ENCODE data around the gene SREBF1. TPM values are rescaled to one million over a fixed set of nuclear protein-coding genes. Genes with fewer than 3 reads are reported as not detected.

SREBF1 gene
- total RNA-seq, 1 donor from 2014 or later = 23.0 TPM

GRCh38 chr17:17792551-17793377 lies 44.0 kb downstream of the SREBF1 start:
- H3K4me3 ChIP-seq (ENCODE audit: low read length in 3 of 3) = peak overlapping the region in 1 of 3 donors; percentile 29
- peaks cover 3 to 12% (median 10%) of the 10 kb centered on the region in 3 donors for H3K36me3 ChIP-seq (ENCODE audit: control insufficient read depth in 3 of 3, insufficient read depth in 3 of 3, low read length in 3 of 3)
- H3K27me3 ChIP-seq (ENCODE audit: control insufficient read depth in 3 of 3, insufficient read depth in 3 of 3, low read length in 3 of 3) = no peaks in the 10 kb centered on the region
- peaks cover 26 to 45% (median 29%) of the 10 kb centered on the region in 3 donors for H3K4me1 ChIP-seq (ENCODE audit: control insufficient read depth in 3 of 3, insufficient read depth in 3 of 3, low read length in 3 of 3)
- no peak overlapping the region for H3K27ac ChIP-seq (ENCODE audit: low read depth, low read length)
- peak overlapping the region in 1 of 3 donors; percentile 68 for H3K9ac ChIP-seq (ENCODE audit: low read depth in 1 of 3, low read length in 3 of 3)
- no peaks in the 10 kb centered on the region for H3K9me3 ChIP-seq (ENCODE audit: control insufficient read depth in 3 of 3, low read length in 3 of 3)

GRCh38 chr17:17792037-17792550 lies 44.7 kb downstream of the SREBF1 start:
- H3K9ac ChIP-seq (ENCODE audit: low read depth in 1 of 3, low read length in 3 of 3) = peak overlapping the region in 2 of 3 donors; percentile 33
- H3K27ac ChIP-seq (ENCODE audit: low read depth, low read length) = no peak overlapping the region
- peaks cover 26 to 43% (median 29%) of the 10 kb centered on the region in 3 donors for H3K4me1 ChIP-seq (ENCODE audit: control insufficient read depth in 3 of 3, insufficient read depth in 3 of 3, low read length in 3 of 3)
- H3K9me3 ChIP-seq (ENCODE audit: control insufficient read depth in 3 of 3, low read length in 3 of 3) = no peaks in the 10 kb centered on the region
- no peak overlapping the region for H3K4me3 ChIP-seq (ENCODE audit: low read length in 3 of 3)
- peaks cover 3 to 12% (median 7%) of the 10 kb centered on the region in 3 donors for H3K36me3 ChIP-seq (ENCODE audit: control insufficient read depth in 3 of 3, insufficient read depth in 3 of 3, low read length in 3 of 3)
- no peaks in the 10 kb centered on the region for H3K27me3 ChIP-seq (ENCODE audit: control insufficient read depth in 3 of 3, insufficient read depth in 3 of 3, low read length in 3 of 3)

- H3K4me3 ChIP-seq (ENCODE audit: low read length in 3 of 3) = no peak overlapping the region
Measured at GRCh38 chr17:17790637-17791464, 45.9 kb downstream of the SREBF1 start.

GRCh38 chr17:17789828-17790636 lies 46.8 kb downstream of the SREBF1 start:
- Histone ChIP-seq H3K27ac (ENCODE audit: low read depth, low read length) (no peak overlapping the region), H3K4me1 (ENCODE audit: control insufficient read depth in 3 of 3, insufficient read depth in 3 of 3, low read length in 3 of 3) (peaks cover 43 to 59% (median 44%) of the 10 kb centered on the region in 3 donors), H3K27me3 (ENCODE audit: control insufficient read depth in 3 of 3, insufficient read depth in 3 of 3, low read length in 3 of 3) (no peaks in the 10 kb centered on the region), H3K36me3 (ENCODE audit: control insufficient read depth in 3 of 3, insufficient read depth in 3 of 3, low read length in 3 of 3) (peaks cover 3 to 9% (median 3%) of the 10 kb centered on the region in 3 donors), H3K9me3 (ENCODE audit: control insufficient read depth in 3 of 3, low read length in 3 of 3) (no peaks in the 10 kb centered on the region), H3K4me3 (ENCODE audit: low read length in 3 of 3) (no peak overlapping the region), H3K9ac (ENCODE audit: low read depth in 1 of 3, low read length in 3 of 3) (peak overlapping the region in 1 of 3 donors; percentile 25)

More at GRCh38 chr17:17790637-17791464, 45.9 kb downstream of the SREBF1 start:
- Histone ChIP-seq H3K27ac (ENCODE audit: low read depth, low read length) (no peak overlapping the region), H3K4me1 (ENCODE audit: control insufficient read depth in 3 of 3, insufficient read depth in 3 of 3, low read length in 3 of 3) (peaks cover 35 to 51% (median 36%) of the 10 kb centered on the region in 3 donors), H3K9me3 (ENCODE audit: control insufficient read depth in 3 of 3, low read length in 3 of 3) (no peaks in the 10 kb centered on the region), H3K36me3 (ENCODE audit: control insufficient read depth in 3 of 3, insufficient read depth in 3 of 3, low read length in 3 of 3) (peaks cover 3 to 9% (median 3%) of the 10 kb centered on the region in 3 donors), H3K9ac (ENCODE audit: low read depth in 1 of 3, low read length in 3 of 3) (peak overlapping the region in 1 of 3 donors; percentile 45), H3K27me3 (ENCODE audit: control insufficient read depth in 3 of 3, insufficient read depth in 3 of 3, low read length in 3 of 3) (no peaks in the 10 kb centered on the region)

GRCh38 chr17:17789410-17789809 lies 47.4 kb downstream of the SREBF1 start:
- H3K4me3 ChIP-seq (ENCODE audit: low read length in 3 of 3) = no peak overlapping the region
- peak overlapping the region in 1 of 3 donors; percentile 20 for H3K9ac ChIP-seq (ENCODE audit: low read depth in 1 of 3, low read length in 3 of 3)
- no peaks in the 10 kb centered on the region for H3K9me3 ChIP-seq (ENCODE audit: control insufficient read depth in 3 of 3, low read length in 3 of 3)
- peaks cover 50 to 66% (median 50%) of the 10 kb centered on the region in 3 donors for H3K4me1 ChIP-seq (ENCODE audit: control insufficient read depth in 3 of 3, insufficient read depth in 3 of 3, low read length in 3 of 3)
- no peaks in the 10 kb centered on the region for H3K27me3 ChIP-seq (ENCODE audit: control insufficient read depth in 3 of 3, insufficient read depth in 3 of 3, low read length in 3 of 3)
- no peak overlapping the region for H3K27ac ChIP-seq (ENCODE audit: low read depth, low read length)
- peaks cover 2 to 5% (median 3%) of the 10 kb centered on the region in 3 donors for H3K36me3 ChIP-seq (ENCODE audit: control insufficient read depth in 3 of 3, insufficient read depth in 3 of 3, low read length in 3 of 3)

- no peaks in the 10 kb centered on the region for H3K27me3 ChIP-seq (ENCODE audit: control insufficient read depth in 3 of 3, insufficient read depth in 3 of 3, low read length in 3 of 3)
- H3K4me1 ChIP-seq (ENCODE audit: control insufficient read depth in 3 of 3, insufficient read depth in 3 of 3, low read length in 3 of 3) = peaks cover 54 to 70% (median 54%) of the 10 kb centered on the region in 3 donors
- H3K36me3 ChIP-seq (ENCODE audit: control insufficient read depth in 3 of 3, insufficient read depth in 3 of 3, low read length in 3 of 3) = peaks cover 0 to 2% (median 1%) of the 10 kb centered on the region in 3 donors
- no peak overlapping the region for H3K27ac ChIP-seq (ENCODE audit: low read depth, low read length)
- no peaks in the 10 kb centered on the region for H3K9me3 ChIP-seq (ENCODE audit: control insufficient read depth in 3 of 3, low read length in 3 of 3)
- no peak overlapping the region for H3K4me3 ChIP-seq (ENCODE audit: low read length in 3 of 3)
- no peak overlapping the region for H3K9ac ChIP-seq (ENCODE audit: low read depth in 1 of 3, low read length in 3 of 3)
Measured at GRCh38 chr17:17788967-17789366, 47.8 kb downstream of the SREBF1 start.

- H3K9ac ChIP-seq (ENCODE audit: low read depth in 1 of 3, low read length in 3 of 3) = peak overlapping the region in 1 of 3 donors; percentile 16
- H3K36me3 ChIP-seq (ENCODE audit: control insufficient read depth in 3 of 3, insufficient read depth in 3 of 3, low read length in 3 of 3) = no peaks in the 10 kb centered on the region
- no peak overlapping the region for H3K27ac ChIP-seq (ENCODE audit: low read depth, low read length)
- no peaks in the 10 kb centered on the region for H3K27me3 ChIP-seq (ENCODE audit: control insufficient read depth in 3 of 3, insufficient read depth in 3 of 3, low read length in 3 of 3)
- H3K9me3 ChIP-seq (ENCODE audit: control insufficient read depth in 3 of 3, low read length in 3 of 3) = no peaks in the 10 kb centered on the region
- H3K4me3 ChIP-seq (ENCODE audit: low read length in 3 of 3) = no peak overlapping the region
- H3K4me1 ChIP-seq (ENCODE audit: control insufficient read depth in 3 of 3, insufficient read depth in 3 of 3, low read length in 3 of 3) = peaks cover 51 to 66% (median 53%) of the 10 kb centered on the region in 3 donors
Measured at GRCh38 chr17:17787568-17787967, 49.2 kb downstream of the SREBF1 start.

GRCh38 chr17:17786998-17787397 lies 49.8 kb downstream of the SREBF1 start:
- Histone ChIP-seq H3K4me3 (ENCODE audit: low read length in 3 of 3) (no peak overlapping the region), H3K27ac (ENCODE audit: low read depth, low read length) (no peak overlapping the region), H3K36me3 (ENCODE audit: control insufficient read depth in 3 of 3, insufficient read depth in 3 of 3, low read length in 3 of 3) (no peaks in the 10 kb centered on the region), H3K9me3 (ENCODE audit: control insufficient read depth in 3 of 3, low read length in 3 of 3) (no peaks in the 10 kb centered on the region), H3K27me3 (ENCODE audit: control insufficient read depth in 3 of 3, insufficient read depth in 3 of 3, low read length in 3 of 3) (no peaks in the 10 kb centered on the region), H3K4me1 (ENCODE audit: control insufficient read depth in 3 of 3, insufficient read depth in 3 of 3, low read length in 3 of 3) (peaks cover 47 to 63% (median 49%) of the 10 kb centered on the region in 3 donors), H3K9ac (ENCODE audit: low read depth in 1 of 3, low read length in 3 of 3) (peak overlapping the region in 1 of 3 donors; percentile 25)

- Histone ChIP-seq H3K27me3 (ENCODE audit: control insufficient read depth in 3 of 3, insufficient read depth in 3 of 3, low read length in 3 of 3) (no peaks in the 10 kb centered on the region), H3K36me3 (ENCODE audit: control insufficient read depth in 3 of 3, insufficient read depth in 3 of 3, low read length in 3 of 3) (no peaks in the 10 kb centered on the region), H3K4me3 (ENCODE audit: low read length in 3 of 3) (no peak overlapping the region), H3K4me1 (ENCODE audit: control insufficient read depth in 3 of 3, insufficient read depth in 3 of 3, low read length in 3 of 3) (peaks cover 48 to 61% (median 48%) of the 10 kb centered on the region in 3 donors), H3K27ac (ENCODE audit: low read depth, low read length) (peak overlapping the region; percentile 89), H3K9ac (ENCODE audit: low read depth in 1 of 3, low read length in 3 of 3) (peak overlapping the region in 1 of 3 donors; percentile 40), H3K9me3 (ENCODE audit: control insufficient read depth in 3 of 3, low read length in 3 of 3) (no peaks in the 10 kb centered on the region)
Measured at GRCh38 chr17:17785407-17785806, 51.4 kb downstream of the SREBF1 start.
